GM18505 (cell line): ENCODE results near the gene KCTD4.
"Not testable (repeated sequence)": the region's sequence is repeated elsewhere in the genome, so short reads cannot be mapped to it uniquely, and the experiment has no call there.

Experiments used
- ATAC-seq: cut with Tn5 transposase; IDR thresholded peaks from one replicate; pipeline ENCODE4 v1.9.1; 2021; ENCODE audit not compliant: unreplicated experiment
- POLR2A ChIP-seq: IDR thresholded peaks from 4 replicates; pipeline ENCODE4 v1.6.1; 2011; ENCODE audit warnings: borderline replicate concordance; ENCODE audit not compliant: insufficient read depth, insufficient read length; ENCODE audit errors: extremely low read depth

The KCTD4 gene

DNA sequence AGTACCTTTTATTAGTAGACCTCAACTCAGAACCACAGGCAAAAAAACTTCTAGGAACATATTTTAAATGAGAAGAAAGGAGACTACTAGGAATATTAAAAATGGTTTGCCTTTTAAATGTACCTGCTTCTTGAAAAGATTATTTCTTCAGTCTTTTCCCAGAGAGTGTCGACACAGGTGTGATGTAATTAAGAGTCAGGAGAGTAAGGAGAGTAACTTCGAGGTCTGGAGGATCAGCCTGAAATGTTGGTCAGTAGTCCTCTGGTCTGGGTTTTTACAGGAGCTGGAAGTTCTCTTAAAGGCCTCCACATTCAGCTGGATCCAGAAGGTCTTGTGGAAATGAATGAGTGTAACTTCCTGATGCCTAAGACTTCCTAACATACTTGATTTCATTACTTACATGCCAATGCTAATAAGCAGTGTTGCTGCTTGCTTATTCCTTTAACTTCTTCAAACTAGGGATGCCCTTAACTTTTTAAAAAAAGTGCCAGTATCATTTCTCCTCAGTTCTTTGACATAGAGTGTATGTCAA lies at the start of gene KCTD4:
Gene KCTD4, minus strand, starts transcription at position 345 of the 532 bp plus-strand sequence. CDS start 6,478 bp downstream, outside the sequence.
- ATAC-seq: no peak
- no peak for TF ChIP-seq POLR2A

- ATAC-seq: no peak
- TF ChIP-seq POLR2A: no peak
Observed at GRCh38 chr13:45249662-45250061, 48.8 kb upstream of the KCTD4 start.

DNA sequence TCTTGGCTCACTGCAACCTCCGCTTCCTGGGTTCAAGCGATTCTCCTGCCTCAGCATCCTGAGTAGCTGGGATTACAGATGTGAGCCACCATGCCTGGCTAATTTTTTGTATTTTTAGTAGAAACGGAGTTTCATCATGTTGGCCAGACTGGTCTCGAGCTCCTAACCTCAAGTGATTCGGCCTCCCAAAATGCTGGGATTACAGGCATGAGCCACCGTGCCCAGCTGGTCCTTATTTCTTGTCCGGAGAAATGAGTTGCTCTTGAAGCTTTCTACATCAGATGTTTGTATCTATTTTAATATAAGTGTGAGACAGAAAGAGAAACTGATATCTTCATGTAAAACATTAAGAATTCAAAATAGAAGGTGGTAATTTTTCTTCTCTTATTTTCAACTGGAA lies 43.9 kb upstream of the KCTD4 start:
- ATAC-seq: not testable (repeated sequence)

DNA sequence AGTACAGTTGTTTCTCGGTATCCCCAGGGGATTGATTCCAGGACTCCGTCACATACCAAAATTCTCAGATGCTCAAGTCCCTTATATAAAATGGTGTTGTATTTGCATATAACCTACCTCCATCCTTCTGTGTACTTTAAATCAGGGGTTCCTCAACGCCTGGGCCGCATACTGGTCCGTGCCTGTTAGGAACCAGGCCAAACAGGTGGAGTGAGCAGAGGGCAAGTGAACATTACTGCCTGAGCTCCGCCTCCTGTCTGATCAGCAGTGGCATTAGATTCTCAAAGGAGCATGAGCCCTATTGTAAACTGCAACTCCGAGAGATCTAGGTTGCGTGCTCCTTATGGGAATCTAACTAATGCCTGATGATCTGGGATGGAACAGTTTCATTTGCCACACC lies 42.2 kb upstream of the KCTD4 start:
- TF ChIP-seq POLR2A: no peak

DNA sequence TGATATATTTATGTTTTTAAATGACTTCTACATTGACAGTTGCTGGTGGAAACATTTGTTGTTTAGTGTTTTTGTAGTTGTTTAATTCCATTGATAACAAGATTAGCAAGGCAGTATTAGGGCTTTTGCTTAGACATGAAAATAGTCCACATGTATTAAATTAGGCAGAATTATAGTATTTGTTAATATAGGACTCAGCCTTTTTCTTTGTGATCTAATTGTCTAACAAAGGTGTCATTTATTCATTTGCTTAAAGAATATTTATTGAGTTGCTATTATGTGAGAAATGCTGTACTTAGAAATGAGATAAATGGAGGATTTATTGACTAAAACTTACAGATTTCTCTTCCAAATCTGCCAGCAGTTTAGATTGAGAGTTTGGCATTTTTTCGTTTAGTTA lies 41.7 kb upstream of the KCTD4 start:
- TF ChIP-seq POLR2A: no peak
- no peak for ATAC-seq

More for the DNA sequence above, 42.2 kb upstream of the KCTD4 start:
- ATAC-seq: no peak

DNA sequence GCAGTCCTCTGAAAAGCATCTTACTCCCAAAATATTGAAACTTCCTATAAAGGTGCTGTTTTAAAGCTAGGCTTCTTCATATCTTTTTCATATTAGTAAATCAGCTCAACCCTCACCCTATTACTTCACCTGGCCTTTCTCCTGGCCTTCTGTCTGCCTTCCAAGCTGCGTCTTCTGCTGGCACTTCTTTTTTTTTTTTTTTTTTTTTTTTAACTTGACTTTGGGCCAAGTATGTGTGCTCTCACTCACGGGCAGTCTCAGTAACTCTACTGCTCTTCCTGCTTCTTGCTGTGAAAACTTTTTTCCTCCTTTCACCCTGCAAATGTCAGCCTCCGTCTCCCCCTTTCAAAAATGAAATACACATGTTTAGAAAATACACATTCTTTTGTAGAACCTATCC lies 41.2 kb upstream of the KCTD4 start:
- no peak for ATAC-seq
- no peak for TF ChIP-seq POLR2A

- no peak for ATAC-seq
- TF ChIP-seq POLR2A: no peak
Observed at GRCh38 chr13:45240143-45240542, 39.3 kb upstream of the KCTD4 start.

DNA sequence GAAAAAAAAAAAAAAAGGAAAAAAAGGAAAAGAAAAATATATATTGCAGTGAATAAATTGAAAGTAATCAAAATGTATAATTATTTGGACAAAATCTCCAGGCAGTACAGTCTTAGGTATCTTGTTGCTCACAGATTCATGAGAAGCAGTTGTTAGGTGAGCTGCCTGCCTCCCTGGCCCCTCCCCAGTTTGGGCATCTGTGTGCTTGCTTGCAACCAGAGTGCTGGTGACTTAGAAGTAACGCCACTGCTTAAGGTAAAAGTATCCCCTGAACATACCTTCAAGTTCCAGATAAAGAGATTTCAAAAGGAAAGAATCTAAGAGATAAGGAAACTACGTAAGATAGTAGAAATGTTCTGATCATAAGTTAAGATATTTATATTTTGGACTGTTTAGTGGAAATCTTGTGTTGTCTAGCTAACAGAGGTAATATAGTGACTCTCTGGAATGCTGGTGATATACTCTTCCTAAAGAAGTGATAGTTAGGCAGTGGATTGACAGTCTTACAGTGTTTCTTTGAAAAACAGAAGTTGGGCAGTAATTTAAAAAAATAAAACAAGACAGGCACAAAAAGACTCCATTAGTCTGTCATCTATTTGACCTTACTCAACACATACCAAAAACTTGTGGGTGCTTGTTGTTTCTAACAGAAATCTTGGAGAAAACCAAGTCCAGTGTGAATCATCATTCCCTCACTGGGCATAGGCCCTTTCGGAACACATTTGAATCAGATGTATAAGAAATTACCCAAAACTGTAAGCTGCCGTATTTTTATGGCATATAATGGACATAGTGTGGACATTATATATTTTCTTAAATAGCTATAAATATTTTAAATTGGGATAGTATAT lies 38.3 kb upstream of the KCTD4 start:
- no peak for ATAC-seq
- no peak for TF ChIP-seq POLR2A

DNA sequence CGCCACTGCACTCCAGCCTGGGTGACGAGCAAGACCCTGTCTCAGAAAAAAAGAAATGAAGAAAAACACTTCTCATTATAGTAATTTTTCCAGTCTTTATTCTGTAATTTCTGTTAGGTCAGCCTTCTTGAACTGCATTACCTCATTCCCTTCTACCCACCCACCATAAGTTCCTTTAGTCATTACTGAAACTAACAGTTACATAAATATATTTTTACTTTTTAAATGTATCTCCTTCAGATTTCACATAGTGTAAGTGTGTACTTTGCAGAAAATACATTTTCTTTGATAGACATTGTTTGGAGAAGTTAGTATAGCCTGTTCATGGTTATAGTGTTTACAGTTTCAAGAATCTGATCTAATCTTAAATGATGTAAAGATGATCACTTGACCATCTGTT lies 31.7 kb upstream of the KCTD4 start:
- ATAC-seq: no peak
- TF ChIP-seq POLR2A: no peak

DNA sequence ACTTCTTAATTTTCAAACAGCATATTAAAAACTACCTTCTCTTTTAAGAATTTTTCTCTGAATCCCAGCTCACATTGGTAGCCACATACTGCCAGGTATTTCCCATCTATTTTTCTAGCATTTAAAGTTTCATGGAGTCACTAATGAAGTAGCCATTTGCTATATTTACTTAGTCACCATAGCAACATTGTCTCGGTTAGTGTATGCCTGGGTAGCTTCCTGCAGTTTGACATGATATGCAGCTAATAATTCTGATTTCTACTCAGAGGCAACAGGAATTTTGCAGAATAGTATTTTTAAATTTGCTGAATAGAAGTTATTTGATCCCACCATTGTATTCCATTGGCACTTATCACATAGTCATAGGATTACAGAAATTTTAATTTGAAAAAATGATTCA lies 30.9 kb upstream of the KCTD4 start:
- TF ChIP-seq POLR2A: no peak
- ATAC-seq: no peak

GRCh38 chr13:45231305-45231704 lies 30.5 kb upstream of the KCTD4 start:
- TF ChIP-seq POLR2A: no peak
- no peak for ATAC-seq

- no peak for ATAC-seq
Observed at GRCh38 chr13:45229172-45229571, 28.3 kb upstream of the KCTD4 start.

GRCh38 chr13:45228002-45228401 lies 27.2 kb upstream of the KCTD4 start:
- ATAC-seq: no peak
- TF ChIP-seq POLR2A: no peak

More at GRCh38 chr13:45229172-45229571, 28.3 kb upstream of the KCTD4 start:
- no peak for TF ChIP-seq POLR2A

- ATAC-seq: no peak
- TF ChIP-seq POLR2A: no peak
Observed at GRCh38 chr13:45226024-45226423, 25.2 kb upstream of the KCTD4 start.
